Measurements from ENCODE around the gene ACOT12. TPM values are rescaled to one million over a fixed set of nuclear protein-coding genes. Genes with fewer than 3 reads are reported as not detected.

ACOT12 gene
- not detected for total RNA-seq

DNA sequence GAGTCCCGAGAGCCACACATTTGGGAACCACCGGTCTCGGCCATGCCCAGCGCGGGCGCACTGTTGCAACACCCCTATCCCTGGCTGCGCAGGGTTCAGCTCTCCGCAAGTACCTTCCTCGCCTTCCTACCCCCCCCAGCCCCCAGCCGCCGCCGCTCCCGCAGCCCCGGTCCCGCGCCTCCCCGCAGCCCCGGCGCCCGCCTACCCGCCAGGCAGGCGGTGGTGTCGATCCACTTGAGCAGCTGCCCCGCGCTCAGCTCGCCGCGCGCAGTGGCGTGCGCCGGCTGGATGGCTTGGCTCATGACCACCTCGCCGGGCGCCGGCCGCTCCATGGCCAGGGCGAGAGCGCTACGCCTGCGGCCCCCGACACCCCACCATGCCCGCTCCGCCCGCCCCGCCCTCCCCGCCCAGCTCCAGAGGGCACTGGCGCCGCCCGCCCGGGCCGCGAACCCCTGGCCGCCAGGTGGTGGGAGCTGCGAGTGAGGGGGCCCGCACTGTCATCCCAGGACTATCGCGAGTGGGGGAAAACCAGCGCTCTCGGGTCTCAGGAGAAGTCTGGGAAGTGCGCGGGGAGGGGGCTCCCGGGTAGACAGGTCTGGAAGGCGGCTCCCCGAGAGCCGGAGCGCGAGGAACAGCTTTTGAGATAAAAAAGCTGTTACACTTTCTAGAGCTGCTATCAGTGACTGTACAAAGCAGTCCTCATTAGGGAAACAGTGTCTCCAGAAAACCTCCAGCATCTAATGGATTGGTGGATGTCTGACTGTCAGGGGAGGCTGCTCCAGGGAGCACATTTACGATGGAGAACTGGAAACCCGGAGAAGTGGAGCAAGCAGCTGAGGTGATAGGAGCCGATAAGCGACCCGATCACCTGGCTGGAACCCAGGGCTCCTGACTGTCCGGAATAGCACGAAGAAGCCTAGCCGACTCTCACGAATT, at the start of gene ACOT12:
ACOT12 (minus strand) TSS at position 352 of the 936 bp plus-strand sequence; CDS start at position 332, 20 bp downstream.
- DNase-seq: no peak
- Histone ChIP-seq H3K9me3 (no peaks in the 10 kb centered on the region), H3K27me3 (peaks cover 67% of the 10 kb centered on the region), H3K36me3 (no peaks in the 10 kb centered on the region), H3K4me3 (peak within 1 kb of the TSS in 3 of 4 donors; percentile 27 to 44 (median 41)), H3K4me1 (peaks cover 0 to 14% (median 13%) of the 10 kb centered on the region in 4 donors), H3K27ac (no peak within 1 kb of the TSS)
- TF ChIP-seq EP300 (IDR thresholded peaks at IDR 0.05; ENCODE audit: low read depth) (no peak), CTCF (IDR thresholded peaks at IDR 0.05) (no peak), POLR2AphosphoS5 (IDR thresholded peaks at IDR 0.05) (no peak), POLR2A (IDR thresholded peaks at IDR 0.05) (no peak)
- in situ Hi-C loops (cut with MboI; ENCODE audit: low pct_ligation_motif_present in 1 of 4, low pct_unique_long_range_greater_than_20kb in 1 of 4, low sequenced_read_pairs in 3 of 4): no loop called here
- intact Hi-C loops (cut with DNase I; ENCODE audit: low total_unique reads): no loop called here
- 16 to 20% methylated on average over 13 to 44 of the region's 77 CpGs for WGBS, 2 donors (ENCODE audit: low coverage in 1 of 2)

GRCh38 chr5:81435023-81435422, 41.1 kb upstream of the ACOT12 start:
- Histone ChIP-seq H3K4me1 (no peaks in the 10 kb centered on the region), H3K36me3 (no peaks in the 10 kb centered on the region), H3K9me3 (no peaks in the 10 kb centered on the region), H3K4me3 (no peak overlapping the region), H3K27me3 (no peaks in the 10 kb centered on the region), H3K27ac (no peak overlapping the region)
- 58 to 60% methylated on average over 6 of the region's 6 CpGs for WGBS, 2 donors (ENCODE audit: low coverage in 1 of 2)
- TF ChIP-seq POLR2AphosphoS5 (IDR thresholded peaks at IDR 0.05): no peak
- no peak for TF ChIP-seq EP300 (IDR thresholded peaks at IDR 0.05; ENCODE audit: low read depth)
- TF ChIP-seq POLR2A (IDR thresholded peaks at IDR 0.05): no peak
- TF ChIP-seq CTCF (IDR thresholded peaks at IDR 0.05): no peak
- no peak for DNase-seq
- in situ Hi-C loops (cut with MboI; ENCODE audit: low pct_ligation_motif_present in 1 of 4, low pct_unique_long_range_greater_than_20kb in 1 of 4, low sequenced_read_pairs in 3 of 4): no loop called here
- intact Hi-C loops (cut with DNase I; ENCODE audit: low total_unique reads): no loop called here

- Histone ChIP-seq H3K4me3 (no peak overlapping the region), H3K4me1 (peaks cover 0 to 12% (median 6%) of the 10 kb centered on the region in 4 donors), H3K27me3 (no peaks in the 10 kb centered on the region), H3K27ac (no peak overlapping the region), H3K36me3 (no peaks in the 10 kb centered on the region), H3K9me3 (no peaks in the 10 kb centered on the region)
- in situ Hi-C loops (cut with MboI; ENCODE audit: low pct_ligation_motif_present in 1 of 4, low pct_unique_long_range_greater_than_20kb in 1 of 4, low sequenced_read_pairs in 3 of 4): loop anchor here in 1 of 4 donors (5.0 kb wide), 1 partner anchor 797 kb away; no protein-coding TSS in a partner anchor
- no peak for DNase-seq
- intact Hi-C loops (cut with DNase I; ENCODE audit: low total_unique reads): no loop called here
- no peak for TF ChIP-seq CTCF (IDR thresholded peaks at IDR 0.05)
- TF ChIP-seq POLR2A (IDR thresholded peaks at IDR 0.05): no peak
- TF ChIP-seq EP300 (IDR thresholded peaks at IDR 0.05; ENCODE audit: low read depth): no peak
These were observed 36.1 kb upstream of the ACOT12 start for GRCh38 chr5:81429985-81430384.

- no peak overlapping the region for H3K27ac ChIP-seq
- no peak for DNase-seq
- H3K4me1 ChIP-seq: peaks cover 0 to 12% (median 6%) of the 10 kb centered on the region in 4 donors
- WGBS, 2 donors (ENCODE audit: low coverage in 1 of 2): 70 to 72% methylated on average over 3 of the region's 3 CpGs
- no peaks in the 10 kb centered on the region for H3K9me3 ChIP-seq
- intact Hi-C loops (cut with DNase I; ENCODE audit: low total_unique reads): no loop called here
- H3K27me3 ChIP-seq: no peaks in the 10 kb centered on the region
- in situ Hi-C loops (cut with MboI; ENCODE audit: low pct_ligation_motif_present in 1 of 4, low pct_unique_long_range_greater_than_20kb in 1 of 4, low sequenced_read_pairs in 3 of 4): loop anchor here in 1 of 4 donors (5.0 kb wide), 1 partner anchor 798 kb away; no protein-coding TSS in a partner anchor
- TF ChIP-seq POLR2AphosphoS5 (IDR thresholded peaks at IDR 0.05): no peak
- no peak for TF ChIP-seq POLR2A (IDR thresholded peaks at IDR 0.05)
- no peak for TF ChIP-seq CTCF (IDR thresholded peaks at IDR 0.05)
- TF ChIP-seq EP300 (IDR thresholded peaks at IDR 0.05; ENCODE audit: low read depth): no peak
- H3K36me3 ChIP-seq: no peaks in the 10 kb centered on the region
- no peak overlapping the region for H3K4me3 ChIP-seq
These were observed 35.4 kb upstream of the ACOT12 start for GRCh38 chr5:81429363-81429762.
